Adipose tissue (tissue), 3 donors: ENCODE results near the gene ZFP69B. TPM values are rescaled to one million over a fixed set of nuclear protein-coding genes. Genes with fewer than 3 reads are reported as not detected.

Source experiments
- H3K27ac ChIP-seq: one replicate; pipeline ENCODE4 v1.5.1; 2013; ENCODE audit warnings: low read depth, low read length
- WGBS, 3 donors: extraction: QIAGEN DNeasy Blood & Tissue Kit; methylation state at CpG; one replicate each; pipeline ENCODE4 v1.1.7; 2013; 5-methylcytosine and 5-hydroxymethylcytosine counted together
- polyA plus RNA-seq, 3 donors: library from polyadenylated mRNA; stranded (reverse); fragments of 200-250 nt; gene quantifications; one replicate each; pipeline ENCODE4 v1.2.3, GENCODE V29; 2013
- donor health status: healthy with polysubstance abuse.
- donor health status: Bipolar disorder and iron deficiency.
- donor health status: healthy.

ZFP69B gene
- under 1 TPM; 0.22 to 0.70 (median 0.34) TPM for polyA plus RNA-seq

GRCh38 chr1:40449684-40450494 is at the start of gene ZFP69B:
Gene ZFP69B (plus strand): TSS chr1:40450476. CDS start chr1:40450962, 486 bp downstream.
- H3K27ac ChIP-seq = no peak within 1 kb of the TSS
- 0% methylated on average over 64 of the region's 64 CpGs for WGBS, 3 donors

GRCh38 chr1:40401473-40402201 is 48.6 kb upstream of the ZFP69B start:
- 65 to 86% (median 75%) methylated on average over 7 of the region's 7 CpGs for WGBS, 3 donors
- no peak overlapping the region for H3K27ac ChIP-seq

- H3K27ac ChIP-seq = no peak overlapping the region
- 45 to 51% (median 51%) methylated on average over 11 of the region's 11 CpGs for WGBS, 3 donors
Observed at GRCh38 chr1:40404670-40405462, 45.4 kb upstream of the ZFP69B start.

- WGBS, 3 donors = 75 to 83% (median 75%) methylated on average over 4 of the region's 4 CpGs
- no peak overlapping the region for H3K27ac ChIP-seq
Observed at GRCh38 chr1:40405812-40406211, 44.5 kb upstream of the ZFP69B start.

- no peak overlapping the region for H3K27ac ChIP-seq
Observed at GRCh38 chr1:40407453-40407852, 42.8 kb upstream of the ZFP69B start.

- H3K27ac ChIP-seq = no peak overlapping the region
- WGBS, 3 donors = 87 to 91% (median 91%) methylated on average over 4 of the region's 4 CpGs
Observed at GRCh38 chr1:40409467-40409866, 40.8 kb upstream of the ZFP69B start.

GRCh38 chr1:40411294-40411693 is 39.0 kb upstream of the ZFP69B start:
- 85 to 86% (median 85%) methylated on average over 5 of the region's 5 CpGs for WGBS, 3 donors
- H3K27ac ChIP-seq = no peak overlapping the region

GRCh38 chr1:40411843-40412242 is 38.4 kb upstream of the ZFP69B start:
- no peak overlapping the region for H3K27ac ChIP-seq
- 66 to 97% (median 68%) methylated on average over 2 of the region's 2 CpGs for WGBS, 3 donors

- H3K27ac ChIP-seq = no peak overlapping the region
- 90 to 94% (median 92%) methylated on average over 6 of the region's 6 CpGs for WGBS, 3 donors
Observed at GRCh38 chr1:40413527-40414252, 36.6 kb upstream of the ZFP69B start.

GRCh38 chr1:40414331-40414730 is 35.9 kb upstream of the ZFP69B start:
- WGBS, 3 donors = 90 to 95% (median 90%) methylated on average over 3 of the region's 3 CpGs
- H3K27ac ChIP-seq = no peak overlapping the region

- no peak overlapping the region for H3K27ac ChIP-seq
- 89 to 98% (median 94%) methylated on average over 4 of the region's 4 CpGs for WGBS, 3 donors
Observed at GRCh38 chr1:40416709-40417108, 33.6 kb upstream of the ZFP69B start.

- whole genome bisulfite sequencing, 3 donors = 55 to 73% (median 56%) methylated on average over 15 of the region's 15 CpGs
Observed at GRCh38 chr1:40421431-40422384, 28.6 kb upstream of the ZFP69B start.

GRCh38 chr1:40422630-40423263 is 27.5 kb upstream of the ZFP69B start:
- 77 to 84% (median 81%) methylated on average over 11 of the region's 11 CpGs for WGBS, 3 donors
- H3K27ac ChIP-seq = no peak overlapping the region

More at GRCh38 chr1:40421431-40422384, 28.6 kb upstream of the ZFP69B start:
- no peak overlapping the region for H3K27ac ChIP-seq

GRCh38 chr1:40423264-40423642 is 27.0 kb upstream of the ZFP69B start:
- no peak overlapping the region for H3K27ac ChIP-seq
- 75 to 93% (median 77%) methylated on average over 4 of the region's 4 CpGs for WGBS, 3 donors

GRCh38 chr1:40423951-40424618 is 26.2 kb upstream of the ZFP69B start:
- 92 to 94% (median 94%) methylated on average over 6 of the region's 6 CpGs for WGBS, 3 donors
- H3K27ac ChIP-seq = no peak overlapping the region

- WGBS, 3 donors = 63 to 90% (median 71%) methylated on average over 4 of the region's 4 CpGs
- H3K27ac ChIP-seq = no peak overlapping the region
Observed at GRCh38 chr1:40425198-40425597, 25.1 kb upstream of the ZFP69B start.
